MM.1S (cell line): ENCODE measurements around the gene LIMS2.

Experiments used
- DNase-seq: peaks from one replicate; pipeline ENCODE4 v3.0.0-alpha.2; 2015
- H2AFZ ChIP-seq: fragments of 300-600 bp; sonication (generic); 2 replicates; pipeline ENCODE4 v1.6.0; 2016; ENCODE audit warnings: antibody characterized with exemption, low read length
- H3F3A ChIP-seq: fragments of 300-600 bp; sonication (generic); 2 replicates; pipeline ENCODE4 v1.6.1; 2016; ENCODE audit warnings: mild to moderate bottlenecking, antibody characterized with exemption, low read length, moderate library complexity, mixed read lengths; ENCODE audit not compliant: insufficient read depth
- H3K27ac ChIP-seq: fragments of 300-600 bp; sonication (generic); 2 replicates; pipeline ENCODE4 v1.5.1; 2016; ENCODE audit warnings: mild to moderate bottlenecking, low read length
- H3K27me3 ChIP-seq: fragments of 300-600 bp; sonication (generic); replicated peaks from 2 replicates; pipeline ENCODE4 v1.6.0; 2016; ENCODE audit warnings: low read length; ENCODE audit not compliant: insufficient read depth
- H3K36me3 ChIP-seq: fragments of 300-600 bp; sonication (generic); replicated peaks from 2 replicates; pipeline ENCODE4 v1.6.1; 2016; ENCODE audit warnings: mild to moderate bottlenecking, low read length, mixed read lengths; ENCODE audit not compliant: insufficient read depth
- H3K4me1 ChIP-seq: fragments of 300-600 bp; sonication (generic); 2 replicates; pipeline ENCODE4 v1.6.1; 2016; ENCODE audit warnings: low read length, mixed read lengths
- H3K4me2 ChIP-seq: fragments of 300-600 bp; sonication (generic); 2 replicates; pipeline ENCODE4 v1.6.0; 2016; ENCODE audit warnings: low read depth, low read length
- H3K4me3 ChIP-seq: fragments of 300-600 bp; sonication (generic); 2 replicates; pipeline ENCODE4 v1.5.1; 2016; ENCODE audit warnings: low read length, mixed read lengths
- H3K79me2 ChIP-seq: fragments of 300-600 bp; sonication (generic); 2 replicates; pipeline ENCODE4 v1.6.1; 2016; ENCODE audit warnings: mixed run types, low read length, mixed read lengths
- H3K9ac ChIP-seq: fragments of 300-600 bp; sonication (generic); 2 replicates; pipeline ENCODE4 v1.6.1; 2016; ENCODE audit warnings: low read length, mixed read lengths
- H3K9me2 ChIP-seq: fragments of 300-600 bp; sonication (generic); replicated peaks from 2 replicates; pipeline ENCODE4 v1.6.1; 2016; ENCODE audit warnings: mild to moderate bottlenecking, low read length, mixed read lengths; ENCODE audit not compliant: insufficient read depth
- H3K9me3 ChIP-seq: fragments of 300-600 bp; sonication (generic); replicated peaks from 2 replicates; pipeline ENCODE4 v1.6.1; 2016; ENCODE audit warnings: mild to moderate bottlenecking, low read length, mixed read lengths; ENCODE audit not compliant: insufficient read depth
- H4K20me1 ChIP-seq: fragments of 300-600 bp; sonication (generic); 2 replicates; pipeline ENCODE4 v1.6.1; 2016; ENCODE audit warnings: mild to moderate bottlenecking, low read length, moderate library complexity, mixed read lengths; ENCODE audit not compliant: insufficient read depth
- CTCF ChIP-seq: fragments of 300-600 bp; sonication (generic); IDR thresholded peaks from 2 replicates; pipeline ENCODE4 v1.5.1; 2016; ENCODE audit warnings: antibody characterized with exemption, low read length, mixed read lengths
- EZH2 ChIP-seq: fragments of 300-600 bp; sonication (generic); optimal IDR thresholded peaks from 2 replicates; pipeline ENCODE3; 2017; ENCODE audit warnings: low read depth, mild to moderate bottlenecking, antibody characterized with exemption, low read length, mixed read lengths
- EZH2phosphoT487 ChIP-seq: fragments of 300-600 bp; sonication (generic); IDR thresholded peaks from 2 replicates; pipeline ENCODE4 v1.6.1; 2018; ENCODE audit warnings: antibody characterized with exemption, low read length

LIMS2 gene

GRCh38 chr2:127709336-127709735 is 34.0 kb upstream of the LIMS2 start:
- no peaks in the 10 kb centered on the region for H4K20me1 ChIP-seq
- no peaks in the 10 kb centered on the region for H3K9me2 ChIP-seq
- H3K79me2 ChIP-seq, result peaks cover 12% of the 10 kb centered on the region; the same call in 1 of the 2 replicates
- no peak overlapping the region for H3K4me2 ChIP-seq
- no peak for DNase-seq
- H3K36me3 ChIP-seq, result no peaks in the 10 kb centered on the region
- H3K9ac ChIP-seq, result no peak overlapping the region
- no peak overlapping the region for H2AFZ ChIP-seq
- TF ChIP-seq EZH2, result no peak
- TF ChIP-seq EZH2phosphoT487, result no peak
- no peak for TF ChIP-seq CTCF
- H3K4me3 ChIP-seq, result no peak overlapping the region
- H3F3A ChIP-seq, result peaks cover 15% of the 10 kb centered on the region
- H3K9me3 ChIP-seq, result no peaks in the 10 kb centered on the region
- no peaks in the 10 kb centered on the region for H3K27me3 ChIP-seq
- H3K4me1 ChIP-seq, result peaks cover 11% of the 10 kb centered on the region
- H3K27ac ChIP-seq, result no peak overlapping the region

- no peak overlapping the region for H3K4me2 ChIP-seq
- no peaks in the 10 kb centered on the region for H3K9me2 ChIP-seq
- H3K9me3 ChIP-seq, result no peaks in the 10 kb centered on the region
- H3K4me3 ChIP-seq, result no peak overlapping the region
- TF ChIP-seq EZH2phosphoT487 (no peak), EZH2 (no peak), CTCF (no peak)
- no peaks in the 10 kb centered on the region for H4K20me1 ChIP-seq
- H3F3A ChIP-seq, result peaks cover 23% of the 10 kb centered on the region
- H3K27ac ChIP-seq, result no peak overlapping the region
- H3K4me1 ChIP-seq, result peaks cover 23% of the 10 kb centered on the region
- no peak overlapping the region for H2AFZ ChIP-seq
- H3K9ac ChIP-seq, result no peak overlapping the region
- H3K36me3 ChIP-seq, result 0 out of 2 replicates have a peak, but pooled peaks cover 3% of the 10 kb centered on the region
- H3K27me3 ChIP-seq, result no peaks in the 10 kb centered on the region
- H3K79me2 ChIP-seq, result peaks cover 23% of the 10 kb centered on the region
- no peak for DNase-seq
These were observed 32.7 kb upstream of the LIMS2 start for GRCh38 chr2:127707890-127708648.

DNA sequence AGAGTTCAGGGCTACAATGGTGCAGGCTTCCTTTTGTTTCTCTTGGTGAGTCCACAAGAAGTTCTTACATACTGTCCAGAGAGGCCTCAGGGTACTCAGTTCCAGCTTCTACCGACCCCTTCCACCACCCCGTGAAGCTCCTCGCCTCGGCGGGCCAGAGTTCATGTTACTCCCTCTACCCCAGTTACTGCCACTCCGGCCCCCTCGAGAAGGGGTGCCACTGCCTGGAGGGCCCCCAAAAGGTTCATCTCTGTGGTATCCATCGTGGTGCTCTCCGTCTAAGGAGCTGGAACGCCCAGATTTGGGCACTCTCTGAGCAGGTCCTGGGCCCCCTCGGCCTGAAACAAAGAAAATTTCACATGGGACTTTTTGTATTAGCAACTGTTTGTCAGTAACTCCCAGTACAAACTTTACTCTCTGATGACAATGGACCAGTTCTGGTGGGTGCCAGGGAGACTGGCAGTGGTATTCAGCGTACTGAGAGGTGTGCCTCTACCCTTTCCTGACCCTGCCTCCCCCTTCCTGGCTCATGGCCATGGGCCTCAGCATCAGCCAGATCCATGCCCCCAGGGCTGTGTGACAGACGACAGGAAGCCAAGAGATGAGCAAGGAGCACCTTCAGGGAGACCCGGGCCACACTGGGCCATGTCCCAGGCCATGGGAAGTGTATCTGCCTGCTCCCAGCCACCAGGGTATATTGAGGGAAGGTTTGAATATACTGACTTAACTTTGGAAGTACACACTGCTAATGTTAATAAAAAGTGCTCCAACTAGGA is 31.1 kb upstream of the LIMS2 start:
- Histone ChIP-seq H4K20me1 (no peaks in the 10 kb centered on the region), H3K9ac (no peak overlapping the region), H3K79me2 (peaks cover 32% of the 10 kb centered on the region), H3K9me3 (no peaks in the 10 kb centered on the region), H3K4me1 (peaks cover 33% of the 10 kb centered on the region), H3K4me3 (no peak overlapping the region), H3K4me2 (no peak overlapping the region), H2AFZ (no peak overlapping the region), H3F3A (peaks cover 33% of the 10 kb centered on the region), H3K36me3 (0 out of 2 replicates have a peak, but pooled peaks cover 3% of the 10 kb centered on the region), H3K27me3 (no peaks in the 10 kb centered on the region), H3K9me2 (no peaks in the 10 kb centered on the region), H3K27ac (no peak overlapping the region)
- no peak for DNase-seq
- TF ChIP-seq CTCF, result no peak
- no peak for TF ChIP-seq EZH2phosphoT487
- TF ChIP-seq EZH2, result no peak
